Measurements from ENCODE around the gene IL6ST.
A peak's percentile ranks its signal among the peaks of the same experiment; 100 is the strongest.
"Not testable (repeated sequence)": the region's sequence is repeated elsewhere in the genome, so short reads cannot be mapped to it uniquely, and the experiment has no call there.

The IL6ST gene

GRCh38 chr5:56004874-56005273, 10.1 kb upstream of the IL6ST start:
- DNase-seq (ENCODE audit: low read depth, low spot score), result no peak

GRCh38 chr5:56003679-56004078, 8.9 kb upstream of the IL6ST start:
- DNase-seq (ENCODE audit: low read depth, low spot score), result peak; percentile 42

- DNase-seq (ENCODE audit: low read depth, low spot score), result peak; percentile 42
These were observed 8.4 kb upstream of the IL6ST start for GRCh38 chr5:56003179-56003578.

DNA sequence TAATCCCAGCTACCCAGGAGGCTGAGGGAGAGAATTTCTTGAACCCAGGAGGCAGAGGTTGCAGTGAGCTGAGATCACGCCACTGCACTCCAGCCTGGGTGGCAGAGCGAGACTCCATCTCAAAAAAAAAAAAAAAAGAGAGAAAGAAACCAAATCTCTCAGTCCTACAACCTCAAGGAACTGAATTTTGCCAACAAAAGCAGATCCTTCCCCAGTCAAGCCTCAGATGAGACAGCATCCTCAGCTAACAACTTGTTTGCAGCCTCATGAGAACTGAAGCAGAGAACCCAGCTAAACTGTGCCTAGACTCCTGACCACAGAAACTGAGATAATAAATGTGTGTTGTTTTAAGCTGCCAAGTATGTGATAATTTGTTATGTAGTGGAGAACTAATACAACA, 7.5 kb upstream of the IL6ST start:
- DNase-seq (ENCODE audit: low read depth, low spot score), result no peak

DNA sequence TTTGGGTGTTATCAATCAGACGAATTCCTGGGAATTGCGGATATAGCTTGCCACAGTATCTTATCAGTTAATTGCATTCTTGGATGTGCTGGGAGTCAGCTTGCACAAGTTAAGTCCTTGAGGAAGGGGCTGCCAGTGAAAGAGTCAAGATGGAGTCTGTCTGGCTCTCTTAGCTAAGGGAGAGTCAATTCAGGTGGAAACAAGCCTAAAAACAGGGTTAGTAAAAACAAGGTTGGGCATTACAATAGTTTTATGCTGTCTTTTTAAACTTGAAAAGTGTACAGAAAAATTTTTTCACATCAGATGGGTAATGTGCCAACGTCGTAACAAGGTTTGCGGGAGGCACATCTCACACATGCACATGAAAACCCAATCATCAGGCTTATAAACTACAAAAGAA, 5.5 kb upstream of the IL6ST start:
- DNase-seq (ENCODE audit: low read depth, low spot score), result not testable (repeated sequence)

GRCh38 chr5:55998966-55999365, 4.2 kb upstream of the IL6ST start:
- DNase-seq (ENCODE audit: low read depth, low spot score), result no peak

GRCh38 chr5:55997742-55998351, 3.1 kb upstream of the IL6ST start:
- peak; percentile 12 for DNase-seq (ENCODE audit: low read depth, low spot score)

DNA sequence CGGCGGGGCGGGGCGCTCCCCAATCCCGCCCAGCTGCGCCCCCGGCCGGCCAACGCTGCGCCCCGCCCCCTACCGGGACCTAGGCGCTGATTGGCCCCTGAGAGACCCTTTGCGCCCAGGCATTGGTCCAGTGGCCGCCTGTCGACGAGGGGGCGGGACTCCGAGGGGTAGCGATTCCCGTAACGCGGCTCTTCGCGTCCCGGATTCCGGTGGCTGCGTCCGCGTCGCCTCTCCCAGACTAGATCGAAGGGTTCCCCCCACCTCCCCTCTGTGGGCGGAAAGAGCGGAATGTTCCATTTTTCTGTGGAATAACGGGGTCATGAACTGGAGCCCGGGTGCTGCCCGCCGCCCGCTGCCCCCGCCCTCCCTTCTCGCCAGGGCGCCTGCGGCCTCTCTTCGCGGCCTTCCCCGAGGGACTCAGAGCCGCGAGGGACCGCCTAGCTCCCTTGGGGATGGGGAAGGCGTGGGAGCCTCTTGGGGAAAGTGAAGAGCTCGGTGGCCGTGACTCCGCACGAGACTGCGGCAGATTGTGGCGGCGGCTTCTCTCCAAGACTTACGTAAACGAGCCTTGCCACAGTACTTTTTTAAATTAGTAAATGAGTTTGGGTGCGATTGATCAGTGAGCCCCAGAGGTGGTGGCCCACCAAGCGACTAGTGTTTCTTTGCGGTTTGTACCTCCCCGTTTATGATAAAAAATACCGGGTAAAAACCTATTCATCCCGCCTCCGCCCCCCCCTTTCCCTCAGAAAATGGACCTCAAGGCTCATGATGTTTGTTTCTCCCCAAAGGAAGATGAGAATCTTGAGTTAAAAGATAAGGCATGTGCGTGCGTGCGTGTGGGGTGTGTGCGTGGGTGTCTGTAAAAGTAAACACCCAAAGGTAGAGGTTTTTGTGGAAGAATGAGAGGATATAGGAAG, 493 bp upstream of the IL6ST start:
- DNase-seq (ENCODE audit: low read depth, low spot score), result peak; percentile 99

- DNase-seq (ENCODE audit: low read depth, low spot score), result peak; percentile 30
These were observed 850 bp downstream of the IL6ST start for GRCh38 chr5:55993731-55994494.

DNA sequence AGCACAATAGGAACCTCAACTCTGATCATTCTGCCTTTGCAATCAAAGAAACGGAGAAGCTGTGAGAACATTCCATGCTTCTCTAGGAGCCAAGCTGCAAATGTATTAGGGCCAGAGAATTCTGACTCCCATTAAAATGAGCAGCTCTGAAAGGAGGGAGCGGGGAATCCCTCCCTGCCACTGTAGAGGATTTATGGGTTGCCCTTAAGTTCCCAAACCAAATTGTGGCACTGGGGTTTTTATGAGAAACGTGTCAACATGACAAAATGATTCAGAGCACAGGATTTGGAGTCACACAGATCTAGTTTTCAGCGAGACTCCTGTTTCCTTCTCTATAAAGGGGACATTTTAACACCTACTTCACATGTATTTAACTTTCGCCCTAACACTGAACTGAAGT, 1.8 kb downstream of the IL6ST start:
- peak; percentile 60 for DNase-seq (ENCODE audit: low read depth, low spot score)

DNA sequence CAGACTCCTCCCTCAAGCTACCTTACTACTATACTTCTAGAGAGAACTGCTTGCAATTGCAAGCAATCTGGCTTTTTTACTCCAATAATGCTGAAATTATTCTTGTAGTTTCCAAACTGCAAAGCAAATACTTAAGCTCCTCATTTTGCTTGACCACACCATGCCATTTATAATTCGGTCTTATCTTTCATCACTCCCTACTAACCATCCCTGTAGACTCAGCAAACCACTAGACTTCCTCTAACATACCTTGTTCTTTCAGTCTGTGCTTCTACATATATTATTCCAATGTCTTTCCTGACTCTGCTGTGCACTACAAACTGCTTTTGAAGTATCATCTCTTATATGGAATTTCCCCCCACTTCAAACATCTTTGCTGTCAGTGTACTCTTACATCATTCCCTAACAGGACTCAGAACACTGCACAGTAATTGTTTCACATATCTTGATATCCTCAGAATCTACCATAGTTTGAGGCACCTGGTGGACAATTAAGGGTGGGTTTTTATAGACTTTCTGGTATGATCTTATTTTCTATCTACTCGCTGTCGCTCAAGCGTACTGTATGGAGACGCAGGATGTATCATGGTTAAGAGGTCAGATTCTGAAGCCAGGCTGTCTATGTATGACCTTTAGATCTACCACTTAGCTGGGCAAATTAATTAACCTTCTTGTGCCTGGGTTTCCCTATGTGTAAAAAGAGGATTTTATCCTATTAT, 2.8 kb downstream of the IL6ST start:
- peak; percentile 27 for DNase-seq (ENCODE audit: low read depth, low spot score)

DNA sequence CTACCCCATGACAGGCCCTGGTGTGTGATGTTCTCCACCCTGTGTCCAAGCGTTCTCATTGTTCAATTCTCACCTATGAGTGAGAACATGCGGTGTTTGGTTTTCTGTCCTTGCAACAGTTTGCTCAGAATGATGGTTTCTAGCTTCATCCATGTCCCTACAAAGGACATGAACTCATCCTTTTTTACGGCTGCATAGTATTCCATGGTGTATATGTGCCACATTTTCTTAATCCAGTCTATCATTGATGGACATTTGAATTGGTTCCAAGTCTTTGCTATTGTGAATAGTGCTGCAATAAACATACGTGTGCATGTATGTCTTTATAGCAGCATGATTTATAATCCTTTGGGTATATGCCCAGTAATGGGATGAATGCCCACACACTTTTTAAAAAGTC, 3.9 kb downstream of the IL6ST start:
- DNase-seq (ENCODE audit: low read depth, low spot score), result not testable (repeated sequence)

DNA sequence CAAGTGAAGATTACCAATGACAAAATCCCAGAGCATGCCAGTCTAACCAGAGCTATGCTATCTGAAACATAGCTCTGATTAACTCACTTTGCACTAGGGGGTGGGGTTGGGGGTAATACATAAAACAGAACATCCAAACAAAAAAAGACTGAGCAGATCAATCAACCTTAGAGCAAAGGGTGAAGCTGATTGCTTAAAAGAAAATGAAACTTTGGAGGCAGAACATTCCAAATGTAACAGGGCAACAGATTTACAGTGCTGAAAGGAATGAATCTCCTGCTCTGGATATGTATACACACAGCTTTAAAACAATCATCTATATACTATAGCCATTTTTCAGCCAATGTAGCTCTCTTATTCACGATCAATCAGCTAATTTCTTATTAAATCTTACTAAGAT, 4.9 kb downstream of the IL6ST start:
- no peak for DNase-seq (ENCODE audit: low read depth, low spot score)

DNA sequence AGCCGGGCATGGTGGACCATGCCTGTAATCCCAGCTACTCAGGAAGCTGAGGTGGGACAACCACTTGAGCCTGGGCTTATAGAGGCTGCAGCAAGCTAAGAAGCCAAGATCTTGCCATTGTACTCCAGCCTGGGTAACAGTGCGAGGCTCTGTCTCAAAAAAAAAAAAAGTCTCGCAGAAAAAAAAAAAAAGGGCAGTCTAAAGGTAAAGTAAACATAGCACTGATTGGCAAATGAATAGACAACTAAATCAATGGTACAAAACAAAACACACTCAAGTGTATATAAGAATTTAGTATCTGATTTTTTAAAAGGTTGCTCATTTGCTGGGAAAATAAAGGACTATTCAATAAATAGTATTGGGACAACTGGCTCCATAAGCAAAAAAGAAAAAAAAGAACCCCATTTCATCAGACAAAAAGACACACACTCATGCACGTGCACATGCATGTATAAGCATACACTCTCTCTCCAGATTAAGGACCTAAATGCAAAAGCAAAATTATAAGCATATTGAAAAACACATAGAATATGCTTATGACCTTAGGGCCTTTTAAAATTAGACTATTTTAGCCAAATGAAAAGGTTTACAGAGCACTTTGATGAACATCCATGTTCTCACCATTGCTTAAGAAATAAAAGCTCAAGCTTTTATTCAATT, 5.7 kb downstream of the IL6ST start:
- DNase-seq (ENCODE audit: low read depth, low spot score), result no peak

DNA sequence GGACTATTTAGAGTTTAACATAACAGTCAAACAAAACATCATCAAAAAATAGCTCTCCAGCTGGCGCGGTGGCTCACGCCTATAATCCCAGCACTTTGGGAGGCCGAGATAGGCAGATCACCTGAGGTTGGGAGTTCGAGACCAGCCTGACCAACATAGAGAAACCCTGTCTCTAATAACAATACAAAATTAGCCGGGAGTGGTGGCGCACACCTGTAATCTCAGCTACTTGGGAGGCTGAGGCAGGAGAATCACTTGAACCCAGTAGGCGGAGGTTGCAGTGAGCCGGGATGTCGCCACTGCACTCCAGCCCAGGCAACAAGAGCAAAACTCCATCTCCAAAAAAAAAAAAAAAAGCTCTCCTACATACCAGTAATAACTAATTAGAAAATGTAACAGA, 6.3 kb downstream of the IL6ST start:
- not testable (repeated sequence) for DNase-seq (ENCODE audit: low read depth, low spot score)

- no peak for DNase-seq (ENCODE audit: low read depth, low spot score)
These were observed 7.8 kb downstream of the IL6ST start for GRCh38 chr5:55986931-55987330.

DNA sequence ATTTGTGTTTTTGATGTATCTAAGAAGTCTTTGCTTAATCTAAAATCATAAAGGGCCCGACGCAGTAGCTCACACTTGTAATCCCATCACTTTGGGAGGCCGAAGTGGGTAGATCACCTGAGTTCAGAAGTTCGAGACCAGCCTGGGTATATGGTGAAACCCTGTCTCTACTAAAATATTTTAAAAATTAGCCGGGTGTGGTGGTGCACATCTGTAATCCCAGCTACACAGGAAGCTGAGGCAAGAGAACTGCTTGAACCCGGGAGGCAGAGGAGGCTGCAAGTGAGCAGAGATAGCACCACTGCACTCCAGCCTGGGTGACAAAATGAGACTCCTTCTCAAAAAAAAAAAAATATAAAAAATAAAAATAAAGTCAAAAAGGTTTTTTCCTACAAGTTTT, 9.6 kb downstream of the IL6ST start:
- no peak for DNase-seq (ENCODE audit: low read depth, low spot score)

- no peak for DNase-seq (ENCODE audit: low read depth, low spot score)
These were observed 10.8 kb downstream of the IL6ST start for GRCh38 chr5:55983986-55984385.

GRCh38 chr5:55982957-55983381, 11.8 kb downstream of the IL6ST start:
- no peak for DNase-seq (ENCODE audit: low read depth, low spot score)

GRCh38 chr5:55973296-55973695, 21.5 kb downstream of the IL6ST start:
- DNase-seq (ENCODE audit: low read depth, low spot score), result peak; percentile 22

- peak; percentile 37 for DNase-seq (ENCODE audit: low read depth, low spot score)
These were observed 24.8 kb downstream of the IL6ST start for GRCh38 chr5:55969956-55970355.

Data from astrocyte of the hippocampus (primary cell).